Ovary (tissue), 9 donors: ENCODE results near the gene OR8H1. TPM values are rescaled to one million over a fixed set of nuclear protein-coding genes. Genes with fewer than 3 reads are reported as not detected.

ENCODE experiments used
- DNase-seq, 5 donors: peaks; one replicate each; pipeline ENCODE4 v3.0.0-alpha.2; 2019 to 2020
- H3K27ac ChIP-seq, 2 donors: fragments of 200-600 bp; one replicate each; pipeline versions ENCODE4 v1.5.1 to v1.8.0; 2019 to 2022
- H3K27me3 ChIP-seq: fragments of 200-600 bp; one replicate; pipeline ENCODE4 v1.8.0; 2022
- H3K36me3 ChIP-seq: fragments of 200-600 bp; sonication (generic); one replicate; pipeline ENCODE4 v1.5.1; 2019
- H3K4me1 ChIP-seq: one replicate; pipeline ENCODE4 v1.8.1; 2013; ENCODE audit warnings: mild to moderate bottlenecking, moderate library complexity; ENCODE audit not compliant: insufficient read depth
- H3K4me3 ChIP-seq: fragments of 200-600 bp; sonication (generic); one replicate; pipeline ENCODE4 v1.5.1; 2017
- H3K9me3 ChIP-seq, 2 donors: fragments of 200-600 bp in 1 of 2; sonication (generic) in 1 of 2; one replicate each; pipeline versions ENCODE4 v1.5.1 to v1.8.1; 2013 to 2019; ENCODE audit warnings: mild to moderate bottlenecking in 1 of 2, moderate library complexity in 1 of 2
- EP300 ChIP-seq: sonication (generic); formaldehyde crosslinking; IDR thresholded peaks from one replicate; pipeline ENCODE4 v1.6.1; 2017; ENCODE audit warnings: antibody characterized with exemption
- POLR2A ChIP-seq: fragments of 450-650 bp; IDR thresholded peaks from one replicate; pipeline ENCODE4 v1.6.1; 2017; ENCODE audit warnings: antibody characterized with exemption, mild to moderate bottlenecking, moderate library complexity
- WGBS, 3 donors: extraction: QIAGEN DNeasy Blood & Tissue Kit in 1 of 3; methylation state at CpG; one replicate each; pipeline versions ENCODE4 v1.1.5 to v1.1.7; 2013 to 2017; 5-methylcytosine and 5-hydroxymethylcytosine counted together
- intact Hi-C, 4 donors: fragments of 100-400 bp; cut with DNase I; formaldehyde crosslinking; loops; one replicate each; pipeline versions ENCODE4 v1.11.0 to v1.15.1; 2022 to 2023
- polyA plus RNA-seq, 2 donors: library from polyadenylated mRNA; stranded (reverse); fragments of 200-250 nt in 1 of 2; fragments of 350-450 nt in 1 of 2; fragmentation: Illumina TruSeq in 1 of 2; extraction: RNeasy Lipid Tissue Mini Kit (QIAGEN cat#74804) in 1 of 2; gene quantifications; one replicate each; pipeline ENCODE4 v1.2.3, GENCODE V29; 2013 to 2014
- total RNA-seq, 7 donors: library from RNA; depleted of rRNA in 2 of 7; stranded (reverse); fragments of >200 nt in 2 of 7; fragmentation: NEBNext Ultra II Directional in 3 of 7; extraction: Animal tissue kit (Norgen Biotek cat#: 25700) in 3 of 7; gene quantifications; one replicate each; pipeline versions ENCODE4 v1.1.0 to v1.2.4, GENCODE V29; 2016 to 2023
- TF ChIP-seq, protein P1 (sequence below), 3 donors: fragments of 450-650 bp in 2 of 3; fragments of 200-600 bp in 1 of 3; IDR thresholded peaks; one replicate each; pipeline versions ENCODE4 v1.5.1 to v1.8.0; 2016 to 2022; ENCODE audit warnings: antibody characterized with exemption in 3 of 3, mild to moderate bottlenecking in 1 of 3
- donor health status: DM: no; HTN: no; CAD: no; lungs with moderate emphysema.
- donor health status: DM: no; HTN: no; CAD: no.
- donor health status: Bipolar disorder and iron deficiency.
- donor health status: DM: yes; HTN: yes; CAD: no.
- donor health status: DM: no; HTN: no; CAD: no.
- donor health status: DM: yes; HTN: yes; CAD: no.

Gene OR8H1
- total and polyA plus RNA-seq, 9 donors = not detected

DNA sequence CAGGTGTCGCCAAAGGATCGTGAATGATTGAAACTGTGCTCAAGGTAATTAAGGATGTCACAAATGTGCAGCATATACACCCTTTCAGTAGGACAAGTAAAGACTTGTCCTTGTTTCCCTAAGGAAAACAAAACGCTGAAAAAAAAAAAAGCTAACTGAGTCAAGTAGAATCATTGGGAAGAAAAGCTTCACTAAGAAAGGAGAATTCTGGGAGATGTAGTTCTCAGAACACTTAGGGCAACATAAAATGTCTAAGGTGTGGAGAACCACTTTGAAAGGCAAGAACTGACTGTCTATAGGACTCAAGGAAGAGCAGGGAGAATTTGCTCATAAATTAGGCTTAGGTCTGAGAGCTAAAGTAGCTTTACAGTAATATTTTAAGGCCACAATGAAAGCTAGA is 21.0 kb downstream of the OR8H1 start:
- intact Hi-C loops = no loop called here
- Histone ChIP-seq H3K4me1 (no peaks in the 10 kb centered on the region), H3K27ac (no peak overlapping the region), H3K27me3 (no peaks in the 10 kb centered on the region), H3K36me3 (no peaks in the 10 kb centered on the region), H3K9me3 (no peaks in the 10 kb centered on the region), H3K4me3 (no peak overlapping the region)
- DNase-seq = no peak
- TF ChIP-seq, protein P1, sequence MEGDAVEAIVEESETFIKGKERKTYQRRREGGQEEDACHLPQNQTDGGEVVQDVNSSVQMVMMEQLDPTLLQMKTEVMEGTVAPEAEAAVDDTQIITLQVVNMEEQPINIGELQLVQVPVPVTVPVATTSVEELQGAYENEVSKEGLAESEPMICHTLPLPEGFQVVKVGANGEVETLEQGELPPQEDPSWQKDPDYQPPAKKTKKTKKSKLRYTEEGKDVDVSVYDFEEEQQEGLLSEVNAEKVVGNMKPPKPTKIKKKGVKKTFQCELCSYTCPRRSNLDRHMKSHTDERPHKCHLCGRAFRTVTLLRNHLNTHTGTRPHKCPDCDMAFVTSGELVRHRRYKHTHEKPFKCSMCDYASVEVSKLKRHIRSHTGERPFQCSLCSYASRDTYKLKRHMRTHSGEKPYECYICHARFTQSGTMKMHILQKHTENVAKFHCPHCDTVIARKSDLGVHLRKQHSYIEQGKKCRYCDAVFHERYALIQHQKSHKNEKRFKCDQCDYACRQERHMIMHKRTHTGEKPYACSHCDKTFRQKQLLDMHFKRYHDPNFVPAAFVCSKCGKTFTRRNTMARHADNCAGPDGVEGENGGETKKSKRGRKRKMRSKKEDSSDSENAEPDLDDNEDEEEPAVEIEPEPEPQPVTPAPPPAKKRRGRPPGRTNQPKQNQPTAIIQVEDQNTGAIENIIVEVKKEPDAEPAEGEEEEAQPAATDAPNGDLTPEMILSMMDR (IDR thresholded peaks at IDR 0.05) = no peak
- TF ChIP-seq POLR2A (no peak), EP300 (no peak)
- WGBS, 3 donors = 57 to 63% (median 62%) methylated on average over 3 of the region's 3 CpGs

DNA sequence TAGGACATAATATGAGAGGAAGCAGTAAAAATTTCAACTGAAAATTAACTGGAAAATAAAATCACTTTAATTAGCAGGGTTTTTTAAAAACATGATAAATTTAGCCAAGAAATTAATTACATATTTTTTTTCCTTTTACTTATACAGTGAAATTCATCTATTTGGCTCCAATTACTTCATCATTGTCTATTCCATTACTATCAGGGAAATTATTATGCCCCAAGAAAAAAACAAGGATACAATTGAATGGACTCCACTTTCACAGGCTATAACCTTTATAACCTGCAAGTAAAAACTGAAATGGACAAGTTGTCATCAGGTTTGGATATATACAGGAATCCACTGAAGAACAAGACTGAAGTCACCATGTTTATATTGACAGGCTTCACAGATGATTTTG is 40.1 kb downstream of the OR8H1 start, which contains the start of gene OR5T3:
Gene OR5T3, plus strand, starts transcription at position 301 of the 400 bp plus-strand sequence. Its CDS starts 0 bp downstream, at position 301.
- no peak within 1 kb of the TSS for H3K4me3 ChIP-seq
- no peak for TF ChIP-seq POLR2A
- TF ChIP-seq, protein P1 (IDR thresholded peaks at IDR 0.05) = no peak
- TF ChIP-seq EP300 = no peak
- H3K27ac ChIP-seq = no peak within 1 kb of the TSS
- H3K27me3 ChIP-seq = no peaks in the 10 kb centered on the region
- H3K9me3 ChIP-seq = no peaks in the 10 kb centered on the region
- no peaks in the 10 kb centered on the region for H3K36me3 ChIP-seq
- no peaks in the 10 kb centered on the region for H3K4me1 ChIP-seq
- DNase-seq = no peak
- intact Hi-C loops = no loop called here

Other genes starting within 250 kb of the OR8H1 start
- not detected for gene OR8I2, start 198.9 kb downstream of the OR8H1 start, total RNA-seq
- gene OR8I2, start 198.9 kb downstream of the OR8H1 start, polyA plus RNA-seq = not detected
- not detected for gene OR8H2, start 188.6 kb downstream of the OR8H1 start, total RNA-seq
- gene OR8H2, start 188.6 kb downstream of the OR8H1 start, polyA plus RNA-seq = not detected
- gene OR8H3, start 169.9 kb downstream of the OR8H1 start, total RNA-seq = not detected
- not detected for gene OR8H3, start 169.9 kb downstream of the OR8H1 start, polyA plus RNA-seq
- not detected for gene OR8J3, start 152.1 kb downstream of the OR8H1 start, total RNA-seq
- not detected for gene OR8J3, start 152.1 kb downstream of the OR8H1 start, polyA plus RNA-seq
- not detected for gene OR8K5, start 131.9 kb downstream of the OR8H1 start, total RNA-seq
- not detected for gene OR8K5, start 131.9 kb downstream of the OR8H1 start, polyA plus RNA-seq
- gene OR5J2, start 115.6 kb downstream of the OR8H1 start, total RNA-seq = not detected
- gene OR5J2, start 115.6 kb downstream of the OR8H1 start, polyA plus RNA-seq = not detected
- not detected for gene OR5T2, start 58.0 kb downstream of the OR8H1 start, total RNA-seq
- gene OR5T2, start 58.0 kb downstream of the OR8H1 start, polyA plus RNA-seq = not detected
- gene OR5T3, start 40.0 kb downstream of the OR8H1 start, total RNA-seq = not detected
- gene OR5T3, start 40.0 kb downstream of the OR8H1 start, polyA plus RNA-seq = not detected
- gene OR5T1, start 18.1 kb downstream of the OR8H1 start, total RNA-seq = not detected
- gene OR5T1, start 18.1 kb downstream of the OR8H1 start, polyA plus RNA-seq = not detected
- not detected for gene OR8K3, start 22.9 kb upstream of the OR8H1 start, total RNA-seq
- gene OR8K3, start 22.9 kb upstream of the OR8H1 start, polyA plus RNA-seq = not detected
- not detected for gene OR8K1, start 53.8 kb upstream of the OR8H1 start, total RNA-seq
- not detected for gene OR8K1, start 53.8 kb upstream of the OR8H1 start, polyA plus RNA-seq
- not detected for gene OR8J1, start 62.0 kb upstream of the OR8H1 start, total RNA-seq
- gene OR8J1, start 62.0 kb upstream of the OR8H1 start, polyA plus RNA-seq = not detected
- gene OR8U1, start 83.4 kb upstream of the OR8H1 start, total RNA-seq = not detected
- gene OR8U1, start 83.4 kb upstream of the OR8H1 start, polyA plus RNA-seq = not detected
- gene OR5AL1, start 120.4 kb upstream of the OR8H1 start, total RNA-seq = not detected
- not detected for gene OR5AL1, start 120.4 kb upstream of the OR8H1 start, polyA plus RNA-seq
- not detected for gene OR5M3, start 181.1 kb upstream of the OR8H1 start, total RNA-seq
- not detected for gene OR5M3, start 181.1 kb upstream of the OR8H1 start, polyA plus RNA-seq
- not detected for gene OR5M8, start 199.1 kb upstream of the OR8H1 start, total RNA-seq
- not detected for gene OR5M8, start 199.1 kb upstream of the OR8H1 start, polyA plus RNA-seq